Measurements from ENCODE around the gene PPP1R27.

DNA sequence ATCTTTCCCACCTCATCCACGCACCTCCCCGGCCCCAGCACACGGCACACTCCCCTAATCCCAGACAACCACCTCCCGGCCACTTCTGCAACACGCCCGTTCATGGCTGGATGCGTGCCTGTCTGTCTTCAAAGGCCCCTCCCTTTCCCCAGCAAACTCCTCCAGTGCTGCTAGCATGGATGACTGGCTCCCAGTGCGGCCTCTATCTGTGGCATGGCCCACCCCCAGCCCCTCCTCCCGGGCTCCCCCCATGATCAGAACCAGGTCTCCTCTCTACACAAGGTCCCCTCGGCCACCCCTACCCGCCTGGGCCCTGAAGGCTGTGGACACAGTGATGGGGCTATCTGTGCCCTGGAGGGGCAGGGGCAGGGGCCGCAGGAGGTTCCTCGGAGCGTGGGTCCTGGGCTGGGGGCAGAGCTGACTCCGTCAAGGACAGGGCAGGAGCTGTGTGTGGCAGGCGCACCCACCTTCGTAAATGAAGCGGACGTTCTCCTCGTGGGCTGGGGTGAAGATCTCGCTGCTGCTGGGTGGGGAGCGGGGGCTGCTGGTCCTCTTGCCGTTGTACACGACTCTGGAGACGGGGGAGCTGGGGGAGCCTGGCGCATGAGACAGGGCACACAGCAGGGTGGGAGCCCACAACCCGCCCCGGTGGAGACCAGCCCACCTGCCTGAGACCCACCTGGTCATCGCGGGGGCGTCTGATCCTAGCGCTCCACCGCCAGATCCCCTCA is 10.9 kb downstream of the PPP1R27 start:
- TF ChIP-seq, protein P1, sequence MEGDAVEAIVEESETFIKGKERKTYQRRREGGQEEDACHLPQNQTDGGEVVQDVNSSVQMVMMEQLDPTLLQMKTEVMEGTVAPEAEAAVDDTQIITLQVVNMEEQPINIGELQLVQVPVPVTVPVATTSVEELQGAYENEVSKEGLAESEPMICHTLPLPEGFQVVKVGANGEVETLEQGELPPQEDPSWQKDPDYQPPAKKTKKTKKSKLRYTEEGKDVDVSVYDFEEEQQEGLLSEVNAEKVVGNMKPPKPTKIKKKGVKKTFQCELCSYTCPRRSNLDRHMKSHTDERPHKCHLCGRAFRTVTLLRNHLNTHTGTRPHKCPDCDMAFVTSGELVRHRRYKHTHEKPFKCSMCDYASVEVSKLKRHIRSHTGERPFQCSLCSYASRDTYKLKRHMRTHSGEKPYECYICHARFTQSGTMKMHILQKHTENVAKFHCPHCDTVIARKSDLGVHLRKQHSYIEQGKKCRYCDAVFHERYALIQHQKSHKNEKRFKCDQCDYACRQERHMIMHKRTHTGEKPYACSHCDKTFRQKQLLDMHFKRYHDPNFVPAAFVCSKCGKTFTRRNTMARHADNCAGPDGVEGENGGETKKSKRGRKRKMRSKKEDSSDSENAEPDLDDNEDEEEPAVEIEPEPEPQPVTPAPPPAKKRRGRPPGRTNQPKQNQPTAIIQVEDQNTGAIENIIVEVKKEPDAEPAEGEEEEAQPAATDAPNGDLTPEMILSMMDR (IDR thresholded peaks at IDR 0.05; ENCODE audit: low read depth, low read length), result no peak
- no peak for TF ChIP-seq EZH2phosphoT487 (IDR thresholded peaks at IDR 0.05; ENCODE audit: low read depth)
